CD4-positive, alpha-beta T cell treated with Interleukin-17A for 4 hours (primary cell): ENCODE data around the gene PHKG2.

ENCODE experiments used
- DNase-seq: peaks from one replicate; pipeline ENCODE4 v3.0.0-alpha.2; 2020; ENCODE audit warnings: mixed read lengths

The PHKG2 gene

GRCh38 chr16:30758988-30759491, 10.8 kb downstream of the PHKG2 start:
- no peak for DNase-seq

GRCh38 chr16:30760001-30760559, 11.9 kb downstream of the PHKG2 start:
- DNase-seq, result no peak

- no peak for DNase-seq
Observed at GRCh38 chr16:30760577-30761426, 12.6 kb downstream of the PHKG2 start.

GRCh38 chr16:30761427-30761927, 13.3 kb downstream of the PHKG2 start:
- DNase-seq, result peak; percentile 46

GRCh38 chr16:30761928-30762902, 14.0 kb downstream of the PHKG2 start, which contains the start of the genes CFAP119 and RNF40:
TSS of gene CFAP119 (minus strand) at chr16:30762062. CDS start at chr16:30761748, 314 bp downstream.
TSS of gene RNF40 (plus strand) at chr16:30762322. CDS start at chr16:30762546, 224 bp downstream.
- peak; percentile 91 for DNase-seq

- no peak for DNase-seq
Observed at GRCh38 chr16:30762991-30763725, 14.9 kb downstream of the PHKG2 start.

- no peak for DNase-seq
Observed at GRCh38 chr16:30764086-30764485, 15.9 kb downstream of the PHKG2 start.

GRCh38 chr16:30764816-30765465, 16.7 kb downstream of the PHKG2 start:
- DNase-seq, result no peak

GRCh38 chr16:30766206-30766932, 18.1 kb downstream of the PHKG2 start:
- DNase-seq, result no peak

GRCh38 chr16:30766933-30767284, 18.7 kb downstream of the PHKG2 start:
- DNase-seq, result no peak

GRCh38 chr16:30767767-30768465, 19.7 kb downstream of the PHKG2 start:
- DNase-seq, result no peak

- no peak for DNase-seq
Observed at GRCh38 chr16:30768583-30769181, 20.5 kb downstream of the PHKG2 start.

GRCh38 chr16:30769379-30770089, 21.3 kb downstream of the PHKG2 start:
- no peak for DNase-seq

GRCh38 chr16:30771726-30772125, 23.5 kb downstream of the PHKG2 start:
- DNase-seq, result no peak

- no peak for DNase-seq
Observed at GRCh38 chr16:30773826-30774225, 25.6 kb downstream of the PHKG2 start.

- no peak for DNase-seq
Observed at GRCh38 chr16:30774367-30775130, 26.3 kb downstream of the PHKG2 start.

GRCh38 chr16:30775131-30775391, 26.8 kb downstream of the PHKG2 start:
- no peak for DNase-seq
